Liver (tissue), 9 donors: Measurements from ENCODE around the gene GBGT1. TPM values are rescaled to one million over a fixed set of nuclear protein-coding genes. Genes with fewer than 3 reads are reported as not detected.
"Not testable (repeated sequence)": the region's sequence is repeated elsewhere in the genome, so short reads cannot be mapped to it uniquely, and the experiment has no call there.

Source experiments
- DNase-seq: peaks from one replicate; pipeline ENCODE4 v3.0.0-alpha.2; 2017; ENCODE audit warnings: low spot score
- H3K27ac ChIP-seq, 2 donors: one replicate each; pipeline ENCODE4 v1.7.0; 2013; ENCODE audit warnings: inconsistent platforms in 2 of 2, low read length in 2 of 2, control low read depth in 1 of 2, low read depth in 1 of 2, mild to moderate bottlenecking in 1 of 2
- H3K27me3 ChIP-seq, 4 donors: one replicate each; pipeline versions ENCODE4 v1.6.1 to v1.7.0; 2013; ENCODE audit warnings: low read length in 3 of 4, inconsistent platforms in 1 of 4, mild to moderate bottlenecking in 1 of 4, moderate library complexity in 1 of 4; ENCODE audit not compliant: control insufficient read depth in 4 of 4, insufficient read depth in 4 of 4
- H3K36me3 ChIP-seq, 4 donors: one replicate each; pipeline versions ENCODE4 v1.6.1 to v1.7.0; 2013; ENCODE audit warnings: low read length in 3 of 4, mild to moderate bottlenecking in 3 of 4, low read depth in 1 of 4, moderate library complexity in 1 of 4; ENCODE audit not compliant: control insufficient read depth in 4 of 4, insufficient read depth in 3 of 4
- H3K4me1 ChIP-seq, 4 donors: one replicate each; pipeline versions ENCODE4 v1.6.1 to v1.7.0; 2013; ENCODE audit warnings: low read length in 3 of 4, mild to moderate bottlenecking in 3 of 4, moderate library complexity in 1 of 4; ENCODE audit not compliant: control insufficient read depth in 4 of 4, insufficient read depth in 4 of 4
- H3K4me3 ChIP-seq, 3 donors: one replicate each; pipeline versions ENCODE4 v1.6.1 to v1.7.0; 2013; ENCODE audit warnings: low read length in 3 of 3, control low read depth in 1 of 3, low read depth in 1 of 3, mild to moderate bottlenecking in 1 of 3
- H3K9ac ChIP-seq, 2 donors: one replicate each; pipeline ENCODE4 v1.7.0; 2013; ENCODE audit warnings: low read length in 2 of 2, mild to moderate bottlenecking in 2 of 2, moderate library complexity in 2 of 2, control low read depth in 1 of 2, low read depth in 1 of 2
- H3K9me3 ChIP-seq, 4 donors: one replicate each; pipeline versions ENCODE4 v1.6.1 to v1.7.0; 2013; ENCODE audit warnings: low read length in 3 of 4; ENCODE audit not compliant: control insufficient read depth in 4 of 4
- ATF3 ChIP-seq: IDR thresholded peaks from 2 replicates; pipeline ENCODE4 v1.6.1; 2016; ENCODE audit warnings: antibody characterized with exemption
- CTCF ChIP-seq: fragments of 150-350 bp; IDR thresholded peaks from 2 replicates; pipeline ENCODE4 v1.5.1; 2017; ENCODE audit warnings: improper control_type of control experiment, low read depth, low read length; ENCODE audit not compliant: missing input control
- EGR1 ChIP-seq, 2 donors: IDR thresholded peaks; 2 replicates each; pipeline ENCODE4 v1.6.1; 2016 to 2018; ENCODE audit warnings: antibody characterized with exemption in 2 of 2, low read depth in 2 of 2
- FOXA2 ChIP-seq: IDR thresholded peaks from 2 replicates; pipeline ENCODE4 v1.6.1; 2016; ENCODE audit warnings: antibody characterized with exemption
- GABPA ChIP-seq, 2 donors: IDR thresholded peaks in 1 of 2; conservative IDR thresholded peaks in 1 of 2; 2 replicates each; pipeline ENCODE4 v1.6.1; 2016; ENCODE audit warnings: antibody characterized with exemption in 2 of 2, mild to moderate bottlenecking in 1 of 2, moderate library complexity in 1 of 2
- HNF4A ChIP-seq, 2 donors: conservative IDR thresholded peaks; 2 replicates each; pipeline ENCODE4 v1.6.1; 2016; ENCODE audit warnings: antibody characterized with exemption in 2 of 2, mild to moderate bottlenecking in 2 of 2
- HNF4G ChIP-seq: IDR thresholded peaks from 2 replicates; pipeline ENCODE4 v1.6.1; 2016; ENCODE audit warnings: antibody characterized with exemption
- JUND ChIP-seq, 2 donors: IDR thresholded peaks; 2 replicates each; pipeline ENCODE4 v1.6.1; 2016; ENCODE audit warnings: antibody characterized with exemption in 2 of 2
- MAX ChIP-seq: IDR thresholded peaks from 2 replicates; pipeline ENCODE4 v1.6.1; 2016; ENCODE audit warnings: antibody characterized with exemption
- NR2F2 ChIP-seq: IDR thresholded peaks from 2 replicates; pipeline ENCODE4 v1.6.1; 2016; ENCODE audit warnings: antibody characterized with exemption
- RAD21 ChIP-seq, 2 donors: IDR thresholded peaks; 2 replicates each; pipeline ENCODE4 v1.6.1; 2016; ENCODE audit warnings: antibody characterized with exemption in 2 of 2, mild to moderate bottlenecking in 2 of 2
- REST ChIP-seq: IDR thresholded peaks from 2 replicates; pipeline ENCODE4 v1.6.1; 2016; ENCODE audit warnings: antibody characterized with exemption, mild to moderate bottlenecking
- RXRA ChIP-seq, 2 donors: IDR thresholded peaks; 2 replicates each; pipeline ENCODE4 v1.6.1; 2017 to 2018; ENCODE audit warnings: antibody characterized with exemption in 2 of 2, mild to moderate bottlenecking in 1 of 2
- SP1 ChIP-seq: IDR thresholded peaks from 2 replicates; pipeline ENCODE4 v1.6.1; 2018; ENCODE audit warnings: antibody characterized with exemption, mild to moderate bottlenecking
- TAF1 ChIP-seq: conservative IDR thresholded peaks from 2 replicates; pipeline ENCODE4 v1.6.1; 2016; ENCODE audit warnings: antibody characterized with exemption, mild to moderate bottlenecking
- YY1 ChIP-seq: IDR thresholded peaks from 2 replicates; pipeline ENCODE4 v1.6.1; 2016; ENCODE audit warnings: antibody characterized with exemption, mild to moderate bottlenecking
- WGBS: extraction: QIAGEN DNeasy Blood & Tissue Kit; methylation state at CpG from one replicate; pipeline ENCODE4 v1.1.7; 2013; 5-methylcytosine and 5-hydroxymethylcytosine counted together
- polyA plus RNA-seq, 2 donors: library from polyadenylated mRNA; stranded (reverse) in 1 of 2; unstranded in 1 of 2; fragments of 200-250 nt in 1 of 2; fragments of >200 nt in 1 of 2; fragmentation: Nextera tagmentation in 1 of 2; extraction: Ambion mirVana in 1 of 2; gene quantifications; one replicate each; pipeline versions ENCODE4 v1.2.1 to v1.2.3, GENCODE V29; 2013 to 2015
- total RNA-seq, 2 donors: library from RNA; depleted of rRNA; stranded (reverse); fragments of >200 nt; gene quantifications; one replicate each; pipeline ENCODE4 v1.2.3, GENCODE V29; 2014
- donor health status: healthy.
- donor health status: healthy.
- donor health status: healthy.
- donor health status: healthy.
- donor health status: healthy.

The GBGT1 gene
- total and polyA plus RNA-seq, 4 donors: 0.33 to 25.7 (median 2.3) TPM

GRCh38 chr9:133207021-133207531 is 43.4 kb upstream of the GBGT1 start (continued):
- TF ChIP-seq RXRA (IDR thresholded peaks at IDR 0.05): no peak

GRCh38 chr9:133205996-133206931 is 42.5 kb upstream of the GBGT1 start:
- Histone ChIP-seq H3K4me3 (no peak overlapping the region), H3K27me3 (peaks cover 0 to 3% (median 0%) of the 10 kb centered on the region in 4 donors), H3K9ac (no peak overlapping the region), H3K36me3 (no peaks in the 10 kb centered on the region), H3K4me1 (no peaks in the 10 kb centered on the region), H3K27ac (no peak overlapping the region), H3K9me3 (peaks cover 0 to 1% (median 0%) of the 10 kb centered on the region in 4 donors)
- WGBS: 78% methylated on average over 35 of the region's 35 CpGs
- TF ChIP-seq JUND (IDR thresholded peaks at IDR 0.05) (no peak), SP1 (no peak), HNF4G (no peak), MAX (no peak), ATF3 (no peak), EGR1 (IDR thresholded peaks at IDR 0.05; ENCODE audit: low read depth in 2 of 2) (no peak), YY1 (no peak), HNF4A (conservative IDR thresholded peaks at IDR 0.05) (no peak), CTCF (no peak), FOXA2 (no peak), TAF1 (no peak), RXRA (IDR thresholded peaks at IDR 0.05) (no peak), RAD21 (IDR thresholded peaks at IDR 0.05) (no peak), NR2F2 (no peak), GABPA (IDR thresholded peaks at IDR 0.05 in 1 of 2, conservative IDR thresholded peaks at IDR 0.05 in 1 of 2) (no peak), REST (no peak)
- no peak for DNase-seq

GRCh38 chr9:133205481-133205887 is 41.8 kb upstream of the GBGT1 start:
- H3K4me3 ChIP-seq, H3K27ac ChIP-seq, H3K9ac ChIP-seq, H3K4me1 ChIP-seq, DNase-seq, H3K36me3 ChIP-seq, H3K27me3 ChIP-seq, H3K9me3 ChIP-seq: not testable (repeated sequence)
- WGBS: 69% methylated on average over 14 of the region's 14 CpGs
